Measurements from ENCODE around the gene SND1. TPM values are rescaled to one million over a fixed set of nuclear protein-coding genes. Genes with fewer than 3 reads are reported as not detected.

The SND1 gene
- total and polyA plus RNA-seq, 10 of the 15 experiments (the other 5 are each of a cell fraction or from before 2014, with no cell fraction given), result 52.4 to 270 (median 146) TPM

DNA sequence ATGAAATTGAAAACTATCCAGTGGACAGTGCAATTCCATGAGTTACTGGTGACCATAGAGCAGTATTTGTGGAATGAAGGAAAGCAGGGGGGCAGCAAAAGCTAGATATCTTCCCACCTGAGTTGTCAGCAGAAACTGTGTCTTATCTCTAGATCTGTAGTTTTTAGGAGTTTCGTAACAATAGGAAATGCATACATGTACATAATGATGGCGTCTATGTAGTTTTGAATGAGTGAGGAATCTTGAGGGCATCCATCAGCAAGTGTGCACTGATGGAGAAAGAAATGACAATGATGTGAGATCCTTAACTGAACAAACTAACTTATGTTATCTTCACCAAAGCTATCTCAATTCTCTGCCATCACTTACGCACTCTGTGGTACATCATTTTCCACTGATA is 264.7 kb downstream of the SND1 start (continued):
- no peak for TF ChIP-seq USF2 (IDR thresholded peaks at IDR 0.05; ENCODE audit: borderline replicate concordance, low read depth, low read length)
- TF ChIP-seq RBBP5 (conservative IDR thresholded peaks at IDR 0.05), result no peak
- TF ChIP-seq TCF12 (IDR thresholded peaks at IDR 0.05; ENCODE audit: low read depth, low read length), result no peak
- no peak for TF ChIP-seq KLF5 (IDR thresholded peaks at IDR 0.05; ENCODE audit: partially characterized antibody)
- TF ChIP-seq SMAD5 (IDR thresholded peaks at IDR 0.05; ENCODE audit: low read depth), result no peak
- no peak for TF ChIP-seq ZNF384 (IDR thresholded peaks at IDR 0.05; ENCODE audit: borderline replicate concordance, low read depth, low read length)
- TF ChIP-seq, protein P1, sequence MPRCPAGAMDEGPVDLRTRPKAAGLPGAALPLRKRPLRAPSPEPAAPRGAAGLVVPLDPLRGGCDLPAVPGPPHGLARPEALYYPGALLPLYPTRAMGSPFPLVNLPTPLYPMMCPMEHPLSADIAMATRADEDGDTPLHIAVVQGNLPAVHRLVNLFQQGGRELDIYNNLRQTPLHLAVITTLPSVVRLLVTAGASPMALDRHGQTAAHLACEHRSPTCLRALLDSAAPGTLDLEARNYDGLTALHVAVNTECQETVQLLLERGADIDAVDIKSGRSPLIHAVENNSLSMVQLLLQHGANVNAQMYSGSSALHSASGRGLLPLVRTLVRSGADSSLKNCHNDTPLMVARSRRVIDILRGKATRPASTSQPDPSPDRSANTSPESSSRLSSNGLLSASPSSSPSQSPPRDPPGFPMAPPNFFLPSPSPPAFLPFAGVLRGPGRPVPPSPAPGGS (IDR thresholded peaks at IDR 0.05; ENCODE audit: borderline replicate concordance, insufficient read depth, low read depth, low read length, poor library complexity, severe bottlenecking), result no peak
- TF ChIP-seq POLR2AphosphoS2 (IDR thresholded peaks at IDR 0.05; ENCODE audit: low read depth, low read length), result no peak
- TF ChIP-seq SKIL (IDR thresholded peaks at IDR 0.05; ENCODE audit: low read depth, poor library complexity, severe bottlenecking), result no peak
- no peak for TF ChIP-seq HCFC1 (IDR thresholded peaks at IDR 0.05; ENCODE audit: low read length)
- no peak for TF ChIP-seq MYC (IDR thresholded peaks at IDR 0.05; ENCODE audit: insufficient read depth, insufficient read length, insufficient replicate concordance, low read length, severe bottlenecking)

Data from GM12878 (cell line).